Measurements from ENCODE around the gene NCBP1.

DNA sequence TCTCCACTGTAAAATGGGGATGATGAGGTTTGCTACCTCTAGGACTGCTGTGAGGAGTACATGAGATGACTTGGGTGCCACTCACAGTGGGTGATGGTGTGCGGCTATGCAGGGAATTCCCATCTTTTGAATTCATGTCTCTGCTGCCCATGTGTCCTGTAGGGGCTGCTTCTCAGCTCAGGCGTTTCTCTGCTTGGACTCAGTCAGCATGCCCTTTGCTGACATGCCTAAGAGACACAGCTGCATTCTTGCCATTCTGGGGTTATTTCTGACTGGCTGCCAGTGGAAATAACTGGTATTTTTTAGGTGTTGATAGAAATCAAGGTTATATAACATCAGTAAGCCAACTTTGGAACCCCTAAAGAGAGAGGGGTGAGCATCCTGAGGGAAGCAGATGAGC is 87.8 kb downstream of the NCBP1 start:
- TF ChIP-seq, protein P1, sequence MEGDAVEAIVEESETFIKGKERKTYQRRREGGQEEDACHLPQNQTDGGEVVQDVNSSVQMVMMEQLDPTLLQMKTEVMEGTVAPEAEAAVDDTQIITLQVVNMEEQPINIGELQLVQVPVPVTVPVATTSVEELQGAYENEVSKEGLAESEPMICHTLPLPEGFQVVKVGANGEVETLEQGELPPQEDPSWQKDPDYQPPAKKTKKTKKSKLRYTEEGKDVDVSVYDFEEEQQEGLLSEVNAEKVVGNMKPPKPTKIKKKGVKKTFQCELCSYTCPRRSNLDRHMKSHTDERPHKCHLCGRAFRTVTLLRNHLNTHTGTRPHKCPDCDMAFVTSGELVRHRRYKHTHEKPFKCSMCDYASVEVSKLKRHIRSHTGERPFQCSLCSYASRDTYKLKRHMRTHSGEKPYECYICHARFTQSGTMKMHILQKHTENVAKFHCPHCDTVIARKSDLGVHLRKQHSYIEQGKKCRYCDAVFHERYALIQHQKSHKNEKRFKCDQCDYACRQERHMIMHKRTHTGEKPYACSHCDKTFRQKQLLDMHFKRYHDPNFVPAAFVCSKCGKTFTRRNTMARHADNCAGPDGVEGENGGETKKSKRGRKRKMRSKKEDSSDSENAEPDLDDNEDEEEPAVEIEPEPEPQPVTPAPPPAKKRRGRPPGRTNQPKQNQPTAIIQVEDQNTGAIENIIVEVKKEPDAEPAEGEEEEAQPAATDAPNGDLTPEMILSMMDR (IDR thresholded peaks at IDR 0.05; ENCODE audit: low read depth, low read length, poor library complexity, severe bottlenecking), result no peak
- no peak for TF ChIP-seq EZH2phosphoT487 (IDR thresholded peaks at IDR 0.05; ENCODE audit: borderline replicate concordance, low read length)

All from DOHH2 (cell line).